GM18870 (cell line): ENCODE data around the gene PLD2.

Experiments
- ATAC-seq: cut with Tn5 transposase; IDR thresholded peaks from one replicate; pipeline ENCODE4 v1.9.1; 2021; ENCODE audit warnings: moderate library complexity; ENCODE audit not compliant: unreplicated experiment

Gene PLD2

DNA sequence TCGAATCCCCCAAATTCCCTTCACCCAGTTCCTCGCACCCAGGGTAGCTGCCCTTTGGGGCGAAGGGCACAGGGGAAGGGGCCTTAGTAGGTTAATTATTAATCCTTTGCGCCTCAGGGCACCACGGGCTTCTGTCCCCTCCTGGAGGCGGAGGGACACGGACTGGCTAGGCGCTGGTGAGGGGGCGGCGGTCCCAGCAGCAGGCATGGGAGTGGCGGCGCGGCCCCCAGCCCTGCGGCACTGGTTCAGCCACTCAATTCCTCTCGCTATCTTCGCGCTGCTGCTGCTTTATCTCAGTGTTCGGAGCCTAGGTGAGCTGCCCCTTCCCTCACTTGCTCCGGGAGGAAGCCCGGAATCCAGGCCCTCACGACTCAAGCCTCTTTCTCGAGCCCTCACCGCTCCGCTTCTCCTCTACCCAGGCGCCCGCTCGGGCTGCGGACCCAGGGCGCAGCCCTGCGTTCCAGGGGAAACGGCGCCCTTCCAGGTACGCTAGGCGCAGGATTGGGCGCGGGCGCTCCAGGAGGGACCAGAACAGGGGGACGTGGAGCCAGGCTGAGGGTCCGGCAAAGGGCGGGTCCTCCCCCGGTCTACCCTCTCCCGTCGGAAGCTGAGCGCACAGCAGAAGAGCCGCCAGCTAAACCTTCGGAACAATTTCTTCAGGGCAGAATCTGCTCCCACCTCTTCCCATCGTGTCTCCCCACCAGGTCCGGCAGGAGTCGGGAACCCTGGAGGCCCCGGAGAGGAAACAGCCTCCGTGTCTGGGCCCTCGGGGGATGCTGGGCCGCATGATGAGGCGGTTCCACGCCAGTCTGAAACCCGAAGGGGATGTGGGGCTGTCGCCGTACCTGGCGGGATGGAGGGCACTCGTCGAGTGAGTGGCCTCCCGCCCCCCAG, 17.9 kb upstream of the PLD2 start, which contains the start of gene GLTPD2:
GLTPD2 (plus strand) TSS at position 158 of the 894 bp plus-strand sequence; CDS start at position 206, 48 bp downstream.
- no peak for ATAC-seq

GRCh38 chr17:4789701-4789950, 17.3 kb upstream of the PLD2 start:
- ATAC-seq: no peak

DNA sequence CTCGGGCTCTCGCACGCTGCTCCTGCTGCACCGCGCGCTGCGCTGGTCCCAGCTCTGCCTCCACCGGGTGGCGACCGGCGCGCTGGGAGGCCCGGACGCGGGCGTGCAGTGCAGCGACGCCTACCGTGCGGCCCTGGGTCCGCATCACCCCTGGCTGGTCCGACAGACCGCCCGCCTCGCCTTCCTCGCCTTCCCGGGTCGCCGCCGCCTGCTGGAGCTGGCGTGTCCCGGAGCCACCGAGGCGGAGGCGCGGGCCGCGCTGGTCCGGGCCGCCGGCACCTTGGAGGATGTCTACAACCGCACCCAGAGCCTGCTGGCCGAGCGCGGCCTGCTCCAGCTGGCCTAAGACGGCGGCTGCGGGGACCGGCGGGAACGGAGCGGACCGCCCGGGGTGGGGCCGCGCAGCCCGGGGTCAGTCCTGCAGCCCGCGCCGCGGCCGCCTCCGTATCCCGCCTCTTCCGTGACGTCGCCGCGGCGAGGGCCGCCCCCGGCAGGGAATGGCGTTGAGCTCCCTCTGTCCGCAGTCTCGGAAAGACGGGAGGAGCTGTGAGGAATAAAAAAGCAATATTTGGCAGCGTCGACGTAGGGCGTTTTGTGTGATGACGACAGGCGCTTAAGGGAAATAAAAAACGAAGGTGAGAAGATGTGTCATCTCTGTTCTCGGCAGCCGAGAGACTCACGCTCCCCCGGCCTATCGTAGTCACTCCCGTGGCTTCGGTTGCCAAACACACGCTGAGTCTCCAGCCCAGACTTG, 16.8 kb upstream of the PLD2 start:
- ATAC-seq: no peak

DNA sequence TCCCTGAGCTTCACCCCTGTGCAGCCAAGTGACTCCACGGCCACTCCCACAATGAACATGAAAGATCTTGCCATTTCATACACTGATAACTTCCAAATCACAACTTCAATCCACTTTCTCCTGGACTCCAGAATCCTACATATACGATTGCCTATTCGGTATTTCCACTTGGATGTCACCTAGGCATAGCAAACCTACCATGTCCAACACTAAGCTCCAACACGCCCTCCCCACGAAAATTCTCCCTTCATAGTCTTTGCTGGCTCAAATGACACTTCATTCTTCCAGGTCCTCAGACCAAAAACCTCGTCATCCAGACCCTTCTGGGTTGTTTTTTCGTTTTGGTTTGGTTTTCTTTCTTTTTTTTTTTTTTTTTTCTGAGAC, 16.3 kb upstream of the PLD2 start:
- ATAC-seq: no peak

DNA sequence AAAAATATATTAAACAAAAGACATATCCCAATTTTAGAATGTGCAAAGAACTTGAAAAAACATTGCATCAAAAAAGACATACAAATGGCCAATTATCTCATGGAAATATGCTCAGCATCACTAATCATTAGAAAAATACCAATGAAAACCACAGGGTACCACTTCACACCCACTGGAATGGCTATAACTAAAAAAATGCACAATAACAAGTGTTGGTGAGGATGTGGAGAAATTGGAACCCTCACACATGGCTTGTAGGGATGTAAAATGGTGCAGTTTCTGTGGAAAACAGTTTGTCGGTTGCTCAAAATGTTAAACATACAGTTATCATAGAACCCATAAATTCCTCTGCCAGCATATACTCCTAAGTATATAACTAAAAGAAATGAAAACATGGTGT, 11.8 kb upstream of the PLD2 start:
- ATAC-seq: no peak

DNA sequence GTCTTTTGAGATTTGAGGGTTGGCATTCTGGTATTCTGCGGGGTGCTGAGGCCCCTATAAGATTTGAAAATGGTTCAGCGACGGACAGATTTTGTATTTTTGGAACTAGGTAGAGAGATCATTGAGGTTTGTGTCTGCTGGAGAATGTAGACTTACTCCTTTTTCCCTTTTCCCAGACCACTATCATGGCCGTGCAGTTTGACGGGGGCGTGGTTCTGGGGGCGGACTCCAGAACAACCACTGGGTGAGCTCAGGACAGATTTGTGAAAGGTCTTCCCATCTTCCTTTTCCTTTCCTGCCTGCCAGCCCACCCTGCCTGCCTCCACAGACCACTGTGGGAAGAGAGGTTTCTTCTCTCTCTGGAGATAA, 10.4 kb upstream of the PLD2 start:
- ATAC-seq: no peak

DNA sequence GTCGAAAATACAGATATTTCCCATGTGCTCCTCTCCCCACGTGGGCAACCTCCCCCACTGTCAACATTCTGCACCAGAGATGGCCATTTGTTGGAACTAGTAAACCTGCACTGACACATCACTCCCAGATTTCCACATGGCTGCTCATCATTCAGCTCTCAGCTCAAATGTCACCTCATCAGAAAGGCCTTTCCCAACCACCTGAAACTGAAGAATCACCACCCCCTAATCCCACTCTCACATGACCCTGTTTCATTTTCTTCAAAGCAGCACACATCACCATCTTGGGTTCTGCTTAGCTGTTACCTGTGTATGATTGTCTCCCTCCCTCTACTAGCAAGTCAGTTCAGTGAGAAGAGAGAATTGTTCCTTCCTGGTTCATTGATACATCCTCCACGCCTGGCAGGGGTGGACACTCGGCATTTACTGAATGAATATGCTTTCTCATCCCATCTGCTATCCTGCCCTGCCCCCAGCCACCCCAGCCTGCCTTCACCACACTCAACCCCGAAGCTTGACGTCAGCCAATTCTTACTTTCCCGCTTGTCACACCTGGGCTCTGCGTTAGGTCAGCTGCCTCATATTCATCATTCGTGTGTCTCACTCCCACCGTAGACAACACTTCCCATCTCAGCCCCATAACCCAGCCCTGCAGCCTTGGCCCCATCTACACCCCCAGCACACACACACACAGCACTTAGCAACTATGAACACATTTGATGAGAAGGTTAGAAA, 6.3 kb upstream of the PLD2 start:
- no peak for ATAC-seq

DNA sequence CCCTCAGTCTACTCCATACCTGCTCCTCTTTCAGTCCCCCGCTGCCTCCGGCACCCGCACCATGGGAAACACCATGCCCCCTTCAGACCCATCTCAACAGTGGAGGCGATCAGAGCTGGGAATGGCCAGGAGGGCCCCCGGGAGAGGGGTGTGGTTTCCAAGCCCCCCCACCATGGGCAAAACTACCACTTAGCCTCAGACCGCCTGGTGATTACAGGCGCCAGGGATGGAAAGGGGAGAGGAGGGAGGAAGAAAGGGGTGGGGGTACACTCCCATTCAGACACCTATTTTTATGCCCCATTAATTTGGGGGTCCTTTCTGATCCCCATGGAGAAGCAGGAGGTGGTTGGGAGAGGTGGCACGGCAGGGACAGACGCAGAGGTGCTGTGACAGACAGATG, 4.7 kb upstream of the PLD2 start, which contains the start of gene C17orf114:
C17orf114 (minus strand) TSS at position 101 of the 400 bp plus-strand sequence.
- ATAC-seq: no peak

GRCh38 chr17:4806456-4806776, 536 bp upstream of the PLD2 start:
- ATAC-seq: no peak

DNA sequence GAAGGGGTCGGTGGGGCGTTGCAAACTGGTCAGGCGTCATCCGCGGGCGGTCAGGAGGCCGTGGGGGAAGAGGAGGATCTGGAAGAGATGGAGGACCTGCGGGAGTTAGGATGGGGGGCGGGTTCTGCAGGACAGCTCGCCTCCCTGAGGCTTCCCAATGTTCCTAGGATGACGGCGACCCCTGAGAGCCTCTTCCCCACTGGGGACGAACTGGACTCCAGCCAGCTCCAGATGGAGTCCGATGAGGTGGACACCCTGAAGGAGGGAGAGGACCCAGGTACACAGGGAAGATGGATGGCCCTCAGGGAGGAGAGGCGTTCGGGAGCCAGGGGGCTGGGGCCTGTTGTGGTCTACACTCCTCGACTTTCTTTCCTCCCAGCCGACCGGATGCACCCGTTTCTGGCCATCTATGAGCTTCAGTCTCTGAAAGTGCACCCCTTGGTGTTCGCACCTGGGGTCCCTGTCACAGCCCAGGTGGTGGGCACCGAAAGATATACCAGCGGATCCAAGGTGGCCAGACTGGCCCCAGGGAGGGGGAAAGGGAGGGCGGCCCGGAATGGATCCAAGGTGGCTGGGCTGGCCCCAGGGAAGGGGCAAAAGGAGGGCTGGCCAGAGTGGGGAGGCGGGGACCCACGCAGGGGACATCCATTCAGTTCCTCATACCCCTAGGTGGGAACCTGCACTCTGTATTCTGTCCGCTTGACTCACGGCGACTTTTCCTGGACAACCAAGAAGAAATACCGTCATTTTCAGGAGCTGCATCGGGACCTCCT, 839 bp downstream of the PLD2 start:
- no peak for ATAC-seq

- no peak for ATAC-seq
These were observed 1.4 kb downstream of the PLD2 start for GRCh38 chr17:4808378-4808767.

DNA sequence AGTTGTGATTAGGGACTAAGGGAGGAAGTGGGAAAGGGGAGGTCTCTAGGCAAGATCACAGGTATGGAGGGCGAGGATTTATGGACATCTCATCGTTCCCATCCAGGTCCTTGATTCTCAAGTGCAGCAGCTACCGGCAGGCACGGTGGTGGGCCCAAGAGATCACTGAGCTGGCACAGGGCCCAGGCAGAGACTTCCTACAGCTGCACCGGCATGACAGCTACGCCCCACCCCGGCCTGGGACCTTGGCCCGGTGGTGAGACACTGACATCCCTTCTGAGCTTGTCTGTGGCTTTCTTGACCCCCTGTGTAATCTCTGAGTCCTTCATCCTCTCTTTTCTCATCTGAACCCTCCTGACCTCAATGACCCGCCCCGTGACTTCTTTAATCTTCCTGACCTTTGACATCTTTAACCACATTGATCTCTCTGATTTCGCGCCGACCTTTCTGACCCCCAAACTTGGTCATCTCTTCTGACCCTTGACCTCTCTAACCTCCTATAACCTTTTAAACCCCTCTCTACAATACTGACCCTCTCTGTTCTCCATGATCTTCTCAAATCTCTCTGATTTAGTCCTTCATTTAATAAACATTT, 3.8 kb downstream of the PLD2 start:
- no peak for ATAC-seq

- no peak for ATAC-seq
These were observed 4.5 kb downstream of the PLD2 start for GRCh38 chr17:4811471-4811870.

GRCh38 chr17:4812690-4813089, 5.7 kb downstream of the PLD2 start:
- ATAC-seq: no peak

- ATAC-seq: no peak
These were observed 8.2 kb downstream of the PLD2 start for GRCh38 chr17:4815043-4815675.

DNA sequence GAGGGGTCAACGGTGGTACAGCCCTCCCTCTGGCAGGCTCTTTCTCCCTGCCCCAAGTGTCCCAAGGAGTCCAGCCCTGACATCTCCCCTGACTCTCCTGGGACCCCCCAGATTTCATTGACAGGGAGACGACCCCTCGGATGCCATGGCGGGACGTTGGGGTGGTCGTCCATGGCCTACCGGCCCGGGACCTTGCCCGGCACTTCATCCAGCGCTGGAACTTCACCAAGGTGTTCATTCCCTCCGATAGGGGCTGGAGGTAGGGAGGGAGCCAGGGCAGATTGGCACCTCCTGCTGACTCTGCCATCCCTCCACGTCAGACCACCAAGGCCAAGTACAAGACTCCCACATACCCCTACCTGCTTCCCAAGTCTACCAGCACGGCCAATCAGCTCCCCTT, 9.9 kb downstream of the PLD2 start:
- ATAC-seq: no peak

- ATAC-seq: no peak
These were observed 11.3 kb downstream of the PLD2 start for GRCh38 chr17:4818276-4818675.

DNA sequence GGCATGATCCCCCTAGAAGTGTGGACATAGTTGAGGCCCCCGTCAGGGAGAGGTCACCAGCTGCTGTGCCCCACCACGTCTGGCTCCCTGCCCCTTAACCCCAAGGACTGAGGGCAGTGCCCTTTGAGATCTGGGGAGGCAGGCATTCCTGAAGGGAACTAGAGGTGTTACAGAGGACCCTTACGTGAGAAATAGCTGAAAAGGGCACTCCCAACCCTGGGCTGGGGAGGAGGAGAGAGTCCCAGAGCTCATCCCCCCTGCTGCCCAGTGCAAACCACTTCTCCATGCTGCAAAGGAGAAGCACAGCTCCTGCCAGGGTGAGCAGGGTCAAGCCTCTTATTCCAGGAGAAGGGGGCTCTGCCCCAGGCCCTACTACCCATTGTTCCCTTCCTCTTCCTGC, 15.9 kb downstream of the PLD2 start:
- ATAC-seq: no peak

- no peak for ATAC-seq
These were observed 16.6 kb downstream of the PLD2 start for GRCh38 chr17:4823373-4824089.

DNA sequence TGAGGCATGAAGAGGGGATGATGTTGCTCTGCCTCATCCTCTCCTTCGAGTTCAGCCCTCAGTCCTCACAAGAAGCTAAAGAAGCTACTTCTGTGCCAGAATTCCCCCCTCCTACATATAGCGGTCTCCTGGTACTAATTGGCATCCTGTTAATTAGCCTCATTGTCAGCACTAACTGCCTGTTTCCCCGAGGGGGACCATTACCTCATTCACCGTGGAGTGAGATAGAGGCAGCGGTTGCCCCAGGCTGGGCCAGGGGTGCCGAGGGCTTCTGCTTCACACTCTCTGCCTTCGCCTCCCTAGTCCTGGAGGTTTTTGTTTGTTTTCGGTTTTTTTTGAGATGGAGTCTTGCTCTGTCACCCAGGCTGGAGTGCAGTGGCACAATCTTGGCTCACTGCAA, 20.4 kb downstream of the PLD2 start:
- no peak for ATAC-seq
